ENCODE data around the gene CTSC. TPM values are rescaled to one million over a fixed set of nuclear protein-coding genes. Genes with fewer than 3 reads are reported as not detected.

CTSC gene
- total and polyA plus RNA-seq, 4 donors = 36.3 to 124 (median 57.8) TPM

- DNase-seq (ENCODE audit: low read depth in 4 of 6, low spot score in 6 of 6) = no peak
- H3K4me1 ChIP-seq (ENCODE audit: control insufficient read depth, insufficient read depth, low read length) = no peaks in the 10 kb centered on the region
- no peaks in the 10 kb centered on the region for H3K36me3 ChIP-seq (ENCODE audit: control insufficient read depth, insufficient read depth, low read length)
- H3K27me3 ChIP-seq (ENCODE audit: control insufficient read depth, insufficient read depth, low read length) = no peaks in the 10 kb centered on the region
- no peak overlapping the region for H3K4me3 ChIP-seq (ENCODE audit: low read depth, low read length)
- H3K27ac ChIP-seq (ENCODE audit: low read depth, low read length) = no peak overlapping the region
- H3K9me3 ChIP-seq (ENCODE audit: control insufficient read depth, insufficient read depth, low read length) = no peaks in the 10 kb centered on the region
- WGBS (ENCODE audit: insufficient coverage) = 87% methylated on average over 2 of the region's 2 CpGs
These were observed 17.4 kb upstream of the CTSC start for GRCh38 chr11:88354912-88355311.

GRCh38 chr11:88353835-88354496, 16.4 kb upstream of the CTSC start:
- Histone ChIP-seq H3K27me3 (ENCODE audit: control insufficient read depth, insufficient read depth, low read length) (no peaks in the 10 kb centered on the region), H3K4me3 (ENCODE audit: low read depth, low read length) (no peak overlapping the region), H3K9me3 (ENCODE audit: control insufficient read depth, insufficient read depth, low read length) (no peaks in the 10 kb centered on the region), H3K4me1 (ENCODE audit: control insufficient read depth, insufficient read depth, low read length) (no peaks in the 10 kb centered on the region), H3K36me3 (ENCODE audit: control insufficient read depth, insufficient read depth, low read length) (no peaks in the 10 kb centered on the region), H3K27ac (ENCODE audit: low read depth, low read length) (no peak overlapping the region)
- 60% methylated on average over 1 of the region's 4 CpGs for WGBS (ENCODE audit: insufficient coverage)
- peak in 1 of 6 donors; percentile 51 for DNase-seq (ENCODE audit: low read depth in 4 of 6, low spot score in 6 of 6)

- WGBS (ENCODE audit: insufficient coverage) = no CpG with 5 or more reads among the region's 3 CpGs
- H3K27me3 ChIP-seq (ENCODE audit: control insufficient read depth, insufficient read depth, low read length) = no peaks in the 10 kb centered on the region
- no peaks in the 10 kb centered on the region for H3K4me1 ChIP-seq (ENCODE audit: control insufficient read depth, insufficient read depth, low read length)
These were observed 15.8 kb upstream of the CTSC start for GRCh38 chr11:88353386-88353785.

GRCh38 chr11:88352139-88352538, 14.6 kb upstream of the CTSC start:
- Histone ChIP-seq H3K4me1 (ENCODE audit: control insufficient read depth, insufficient read depth, low read length) (no peaks in the 10 kb centered on the region), H3K36me3 (ENCODE audit: control insufficient read depth, insufficient read depth, low read length) (no peaks in the 10 kb centered on the region), H3K4me3 (ENCODE audit: low read depth, low read length) (no peak overlapping the region), H3K27ac (ENCODE audit: low read depth, low read length) (no peak overlapping the region), H3K27me3 (ENCODE audit: control insufficient read depth, insufficient read depth, low read length) (no peaks in the 10 kb centered on the region), H3K9me3 (ENCODE audit: control insufficient read depth, insufficient read depth, low read length) (no peaks in the 10 kb centered on the region)
- DNase-seq (ENCODE audit: low read depth in 4 of 6, low spot score in 6 of 6) = peak in 1 of 6 donors; percentile 79

More at GRCh38 chr11:88353386-88353785, 15.8 kb upstream of the CTSC start:
- no peaks in the 10 kb centered on the region for H3K9me3 ChIP-seq (ENCODE audit: control insufficient read depth, insufficient read depth, low read length)
- DNase-seq (ENCODE audit: low read depth in 4 of 6, low spot score in 6 of 6) = no peak
- H3K27ac ChIP-seq (ENCODE audit: low read depth, low read length) = no peak overlapping the region
- no peaks in the 10 kb centered on the region for H3K36me3 ChIP-seq (ENCODE audit: control insufficient read depth, insufficient read depth, low read length)
- no peak overlapping the region for H3K4me3 ChIP-seq (ENCODE audit: low read depth, low read length)

- Histone ChIP-seq H3K9me3 (ENCODE audit: control insufficient read depth, insufficient read depth, low read length) (no peaks in the 10 kb centered on the region), H3K27me3 (ENCODE audit: control insufficient read depth, insufficient read depth, low read length) (no peaks in the 10 kb centered on the region), H3K4me1 (ENCODE audit: control insufficient read depth, insufficient read depth, low read length) (no peaks in the 10 kb centered on the region), H3K4me3 (ENCODE audit: low read depth, low read length) (no peak overlapping the region), H3K36me3 (ENCODE audit: control insufficient read depth, insufficient read depth, low read length) (no peaks in the 10 kb centered on the region), H3K27ac (ENCODE audit: low read depth, low read length) (no peak overlapping the region)
- no CpG with 5 or more reads among the region's 1 CpG for WGBS (ENCODE audit: insufficient coverage)
- no peak for DNase-seq (ENCODE audit: low read depth in 4 of 6, low spot score in 6 of 6)
These were observed 11.3 kb upstream of the CTSC start for GRCh38 chr11:88348870-88349269.

- Histone ChIP-seq H3K27me3 (ENCODE audit: control insufficient read depth, insufficient read depth, low read length) (peaks cover 2% of the 10 kb centered on the region), H3K27ac (ENCODE audit: low read depth, low read length) (no peak overlapping the region), H3K4me3 (ENCODE audit: low read depth, low read length) (no peak overlapping the region), H3K36me3 (ENCODE audit: control insufficient read depth, insufficient read depth, low read length) (no peaks in the 10 kb centered on the region), H3K9me3 (ENCODE audit: control insufficient read depth, insufficient read depth, low read length) (no peaks in the 10 kb centered on the region), H3K4me1 (ENCODE audit: control insufficient read depth, insufficient read depth, low read length) (no peaks in the 10 kb centered on the region)
- no peak for DNase-seq (ENCODE audit: low read depth in 4 of 6, low spot score in 6 of 6)
- WGBS (ENCODE audit: insufficient coverage) = 83% methylated on average over 1 of the region's 1 CpG
These were observed 8.4 kb upstream of the CTSC start for GRCh38 chr11:88345949-88346348.

- H3K4me1 ChIP-seq (ENCODE audit: control insufficient read depth, insufficient read depth, low read length) = no peaks in the 10 kb centered on the region
- no CpG with 5 or more reads among the region's 2 CpGs for WGBS (ENCODE audit: insufficient coverage)
These were observed 7.9 kb upstream of the CTSC start for GRCh38 chr11:88345408-88345807.

GRCh38 chr11:88344869-88345268, 7.3 kb upstream of the CTSC start:
- no peak overlapping the region for H3K4me3 ChIP-seq (ENCODE audit: low read depth, low read length)
- no peaks in the 10 kb centered on the region for H3K9me3 ChIP-seq (ENCODE audit: control insufficient read depth, insufficient read depth, low read length)
- peaks cover 2% of the 10 kb centered on the region for H3K27me3 ChIP-seq (ENCODE audit: control insufficient read depth, insufficient read depth, low read length)
- H3K4me1 ChIP-seq (ENCODE audit: control insufficient read depth, insufficient read depth, low read length) = no peaks in the 10 kb centered on the region
- H3K27ac ChIP-seq (ENCODE audit: low read depth, low read length) = no peak overlapping the region
- DNase-seq (ENCODE audit: low read depth in 4 of 6, low spot score in 6 of 6) = no peak
- no peaks in the 10 kb centered on the region for H3K36me3 ChIP-seq (ENCODE audit: control insufficient read depth, insufficient read depth, low read length)
- no CpG with 5 or more reads among the region's 2 CpGs for WGBS (ENCODE audit: insufficient coverage)

More at GRCh38 chr11:88345408-88345807, 7.9 kb upstream of the CTSC start:
- no peak for DNase-seq (ENCODE audit: low read depth in 4 of 6, low spot score in 6 of 6)
- Histone ChIP-seq H3K4me3 (ENCODE audit: low read depth, low read length) (no peak overlapping the region), H3K27ac (ENCODE audit: low read depth, low read length) (no peak overlapping the region), H3K36me3 (ENCODE audit: control insufficient read depth, insufficient read depth, low read length) (no peaks in the 10 kb centered on the region), H3K27me3 (ENCODE audit: control insufficient read depth, insufficient read depth, low read length) (peaks cover 2% of the 10 kb centered on the region), H3K9me3 (ENCODE audit: control insufficient read depth, insufficient read depth, low read length) (no peaks in the 10 kb centered on the region)

- peaks cover 9% of the 10 kb centered on the region for H3K27me3 ChIP-seq (ENCODE audit: control insufficient read depth, insufficient read depth, low read length)
- H3K4me3 ChIP-seq (ENCODE audit: low read depth, low read length) = no peak overlapping the region
- 67% methylated on average over 4 of the region's 4 CpGs for WGBS (ENCODE audit: insufficient coverage)
These were observed 4.2 kb upstream of the CTSC start for GRCh38 chr11:88341522-88342251.

More at GRCh38 chr11:88341522-88342251, 4.2 kb upstream of the CTSC start:
- DNase-seq (ENCODE audit: low read depth in 4 of 6, low spot score in 6 of 6) = no peak
- Histone ChIP-seq H3K36me3 (ENCODE audit: control insufficient read depth, insufficient read depth, low read length) (no peaks in the 10 kb centered on the region), H3K4me1 (ENCODE audit: control insufficient read depth, insufficient read depth, low read length) (peaks cover 4% of the 10 kb centered on the region), H3K27ac (ENCODE audit: low read depth, low read length) (no peak overlapping the region), H3K9me3 (ENCODE audit: control insufficient read depth, insufficient read depth, low read length) (no peaks in the 10 kb centered on the region)
